HEK293 (cell line): ENCODE results near the gene DNAJB5.

ENCODE experiments used
- CTCF ChIA-PET: fragments of 350-600 bp; formaldehyde crosslinking; extraction: SDS; loops from one replicate; lab custom pipeline; 2021; ENCODE audit warnings: antibody characterized with exemption; lab: Yijun Ruan, JAX
- POLR2A ChIA-PET: fragments of 300-600 bp; formaldehyde crosslinking; extraction: SDS; loops from one replicate; lab custom pipeline; 2020; ENCODE audit warnings: antibody characterized with exemption, inconsistent platforms; lab: Yijun Ruan, JAX
- H3K27ac ChIP-seq: fragments of 200-500 bp; sonication (Bioruptor generic); 2 replicates; pipeline ENCODE4 v1.5.1; 2014; ENCODE audit warnings: low read depth, low read length, control low read depth, inconsistent platforms; ENCODE audit errors: extremely low read depth
- H3K36me3 ChIP-seq, 2 experiments: fragments of 200-500 bp in 1 of 2; sonication (Bioruptor generic) in 1 of 2; 1 replicate in 1 of 2; 2 replicates in 1 of 2; pipeline ENCODE4 v1.5.1; 2014 to 2017; ENCODE audit warnings: inconsistent platforms in 2 of 2, low read length in 2 of 2; ENCODE audit not compliant: control insufficient read depth in 2 of 2, insufficient read depth in 1 of 2
- H3K4me1 ChIP-seq: fragments of 200-500 bp; sonication (Bioruptor generic); 2 replicates; pipeline ENCODE4 v1.5.1; 2014; ENCODE audit warnings: mild to moderate bottlenecking, low read length, inconsistent platforms; ENCODE audit not compliant: control insufficient read depth, insufficient read depth
- H3K4me3 ChIP-seq: 2 replicates; pipeline ENCODE4 v1.5.1; 2011; ENCODE audit warnings: low read depth, mild to moderate bottlenecking, control low read depth, low read length, moderate library complexity
- H3K9me3 ChIP-seq: fragments of 200-500 bp; sonication (Bioruptor generic); 2 replicates; pipeline ENCODE4 v1.5.1; 2014; ENCODE audit warnings: low read depth, low read length, inconsistent platforms; ENCODE audit not compliant: control insufficient read depth, insufficient read depth
- EGR2 ChIP-seq: fragments of 450-650 bp; formaldehyde crosslinking; IDR thresholded peaks from 2 replicates; pipeline ENCODE4 v1.5.1; 2016; ENCODE audit warnings: low read depth, missing biosample characterization, missing genetic modification characterization
- OVOL3 ChIP-seq: fragments of 450-650 bp; formaldehyde crosslinking; IDR thresholded peaks from 2 replicates; pipeline ENCODE4 v1.5.1; 2016; ENCODE audit warnings: missing biosample characterization, missing genetic modification characterization
- SETDB1 ChIP-seq: IDR thresholded peaks from one replicate; pipeline ENCODE4 v1.6.1; 2017; ENCODE audit warnings: mild to moderate bottlenecking, low read length, moderate library complexity, mixed read lengths; ENCODE audit not compliant: insufficient read length
- ZFHX2 ChIP-seq: fragments of 450-650 bp; formaldehyde crosslinking; conservative IDR thresholded peaks from 2 replicates; pipeline ENCODE4 v1.5.1; 2016; ENCODE audit warnings: missing biosample characterization, missing genetic modification characterization
- ZNF10 ChIP-seq: fragments of 450-650 bp; formaldehyde crosslinking; IDR thresholded peaks from 2 replicates; pipeline ENCODE4 v1.5.1; 2017; ENCODE audit warnings: missing biosample characterization, missing genetic modification characterization
- ZNF184 ChIP-seq: fragments of 450-650 bp; IDR thresholded peaks from 2 replicates; pipeline ENCODE4 v1.5.1; 2018; ENCODE audit warnings: missing biosample characterization, mild to moderate bottlenecking, missing genetic modification characterization
- ZNF211 ChIP-seq: fragments of 450-650 bp; formaldehyde crosslinking; IDR thresholded peaks from 2 replicates; pipeline ENCODE4 v1.5.1; 2016; ENCODE audit warnings: low read depth, missing biosample characterization, missing genetic modification characterization
- ZNF274 ChIP-seq, 2 experiments: fragments of 200-500 bp in 1 of 2; fragments of 450-650 bp in 1 of 2; sonication (Bioruptor generic) in 1 of 2; formaldehyde crosslinking in 1 of 2; IDR thresholded peaks; 2 replicates each; pipeline versions ENCODE4 v1.5.1 to v1.6.1; 2014 to 2016; ENCODE audit warnings: borderline replicate concordance in 1 of 2, inconsistent platforms in 1 of 2, low read length in 1 of 2, missing biosample characterization in 1 of 2, missing genetic modification characterization in 1 of 2
- ZNF335 ChIP-seq: fragments of 450-650 bp; formaldehyde crosslinking; conservative IDR thresholded peaks from 2 replicates; pipeline ENCODE4 v1.5.1; 2016; ENCODE audit warnings: missing biosample characterization, missing genetic modification characterization
- ZNF350 ChIP-seq: fragments of 450-650 bp; formaldehyde crosslinking; IDR thresholded peaks from 2 replicates; pipeline ENCODE4 v1.5.0; 2017; ENCODE audit warnings: missing biosample characterization, mild to moderate bottlenecking, missing genetic modification characterization
- ZNF354C ChIP-seq: fragments of 450-650 bp; formaldehyde crosslinking; IDR thresholded peaks from 2 replicates; pipeline ENCODE4 v1.5.1; 2016; ENCODE audit warnings: missing biosample characterization, missing genetic modification characterization, low read depth, borderline replicate concordance
- ZNF561 ChIP-seq: fragments of 450-650 bp; IDR thresholded peaks from 2 replicates; pipeline ENCODE4 v1.5.1; 2018; ENCODE audit warnings: missing biosample characterization, missing genetic modification characterization, borderline replicate concordance
- ZNF621 ChIP-seq: fragments of 450-650 bp; formaldehyde crosslinking; IDR thresholded peaks from 2 replicates; pipeline ENCODE4 v1.5.1; 2017; ENCODE audit warnings: missing biosample characterization, missing genetic modification characterization
- ZNF664 ChIP-seq: fragments of 450-650 bp; formaldehyde crosslinking; IDR thresholded peaks from 2 replicates; pipeline ENCODE4 v1.5.1; 2016; ENCODE audit warnings: missing biosample characterization, missing genetic modification characterization
- ZNF768 ChIP-seq: fragments of 450-650 bp; formaldehyde crosslinking; IDR thresholded peaks from 2 replicates; pipeline ENCODE4 v1.5.1; 2018; ENCODE audit warnings: missing biosample characterization, mild to moderate bottlenecking, missing genetic modification characterization
- ZNF792 ChIP-seq: fragments of 450-650 bp; formaldehyde crosslinking; IDR thresholded peaks from 2 replicates; pipeline ENCODE4 v1.5.1; 2016; ENCODE audit warnings: missing biosample characterization, missing genetic modification characterization
- ZNF830 ChIP-seq: fragments of 450-650 bp; IDR thresholded peaks from 2 replicates; pipeline ENCODE4 v1.5.0; 2018; ENCODE audit warnings: missing biosample characterization, missing genetic modification characterization, low read depth, mild to moderate bottlenecking, moderate library complexity
- TF ChIP-seq, protein P1 (sequence below): fragments of 450-650 bp; formaldehyde crosslinking; IDR thresholded peaks from 2 replicates; pipeline ENCODE4 v1.5.1; 2016; ENCODE audit warnings: missing biosample characterization, missing genetic modification characterization
- TF ChIP-seq, protein P2 (sequence below): fragments of 450-650 bp; formaldehyde crosslinking; conservative IDR thresholded peaks from 2 replicates; pipeline ENCODE4 v1.5.1; 2016; ENCODE audit warnings: low read depth, missing biosample characterization, missing genetic modification characterization
- TF ChIP-seq, protein P3 (sequence below): fragments of 450-650 bp; formaldehyde crosslinking; IDR thresholded peaks from 2 replicates; pipeline ENCODE4 v1.5.1; 2017; ENCODE audit warnings: missing biosample characterization, missing genetic modification characterization

Gene DNAJB5

DNA sequence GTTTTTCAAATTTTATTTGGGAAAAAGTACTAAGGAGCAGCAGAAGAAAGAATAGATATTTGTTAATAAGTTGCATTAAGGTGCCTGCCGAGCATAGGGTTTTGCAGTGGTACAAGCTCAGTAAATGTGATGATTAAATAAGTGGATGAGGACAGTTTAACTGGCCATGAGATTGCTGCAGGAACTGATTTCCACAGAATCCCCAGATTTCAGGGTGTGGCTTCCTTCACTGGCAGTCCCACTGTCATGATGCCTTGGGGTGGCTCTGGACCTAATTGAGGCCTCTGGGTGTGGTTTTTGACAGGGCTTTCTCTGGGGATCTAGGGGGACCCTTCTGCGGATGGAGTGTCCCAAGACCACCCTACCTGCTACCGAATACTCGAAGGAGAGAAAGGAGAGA lies 30.1 kb upstream of the DNAJB5 start:
- CTCF ChIA-PET: interaction anchor here (0.7 kb wide), 1 partner anchor 544 kb away, joined by 4 read pairs; no protein-coding TSS in a partner anchor
- Histone ChIP-seq H3K9me3 (no peaks in the 10 kb centered on the region), H3K36me3 (no peaks in the 10 kb centered on the region), H3K4me3 (no peak overlapping the region), H3K4me1 (no peaks in the 10 kb centered on the region), H3K27ac (no peak overlapping the region)
- TF ChIP-seq ZNF184 (no peak), ZNF768 (0 out of 2 replicates have a peak, but pooled peaks have one; percentile 33)
- POLR2A ChIA-PET: no interaction called here

DNA sequence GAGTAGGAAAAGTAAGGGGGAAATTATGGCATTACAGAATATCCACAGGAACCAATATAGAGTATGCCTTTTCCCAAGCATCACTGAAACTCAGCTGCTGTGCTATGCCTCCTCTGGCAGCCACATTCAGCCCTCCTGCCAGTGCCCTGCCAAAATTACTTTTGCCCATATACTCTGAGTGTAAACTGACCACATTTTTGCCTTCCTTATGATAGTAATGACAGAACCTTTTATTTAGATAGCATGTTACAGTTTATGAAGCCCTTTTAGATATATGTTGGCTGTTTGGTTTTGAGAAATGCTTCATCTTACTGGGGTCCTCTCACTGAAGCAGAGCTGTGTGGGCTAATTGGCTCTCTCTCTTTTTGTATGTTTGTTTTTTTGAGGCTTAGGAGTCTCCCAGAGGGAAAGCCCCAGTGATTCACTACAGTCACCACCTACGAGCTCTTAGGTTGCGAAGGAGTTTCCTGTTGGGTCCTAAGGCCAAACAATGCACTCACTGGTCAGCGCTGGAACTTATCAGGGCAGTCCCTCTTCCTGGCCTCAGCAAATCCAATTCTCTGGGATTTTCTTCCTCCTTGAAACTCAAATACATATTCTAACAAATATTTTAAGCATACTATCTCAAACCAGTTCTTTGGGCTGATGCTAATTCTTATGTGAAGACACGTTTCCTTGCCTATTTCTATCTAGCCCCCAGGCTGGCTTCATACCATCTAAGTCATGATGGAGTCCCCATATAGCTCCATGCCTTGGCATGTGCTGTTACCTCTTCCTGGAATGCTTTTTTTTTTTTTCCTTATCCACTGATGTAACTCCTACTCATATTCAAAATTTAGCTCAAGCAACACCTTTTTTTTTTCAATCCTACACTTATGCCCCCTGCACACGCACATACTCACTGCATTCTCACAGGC lies 27.7 kb upstream of the DNAJB5 start:
- ChIA-PET CTCF (interaction anchor here (0.9 to 1.8 kb wide), 8 partner anchors 21 to 261 kb away, joined by 3 to 7 read pairs (median 4); no protein-coding TSS in a partner anchor), POLR2A (no interaction called here)
- H3K4me3 ChIP-seq: no peak overlapping the region

DNA sequence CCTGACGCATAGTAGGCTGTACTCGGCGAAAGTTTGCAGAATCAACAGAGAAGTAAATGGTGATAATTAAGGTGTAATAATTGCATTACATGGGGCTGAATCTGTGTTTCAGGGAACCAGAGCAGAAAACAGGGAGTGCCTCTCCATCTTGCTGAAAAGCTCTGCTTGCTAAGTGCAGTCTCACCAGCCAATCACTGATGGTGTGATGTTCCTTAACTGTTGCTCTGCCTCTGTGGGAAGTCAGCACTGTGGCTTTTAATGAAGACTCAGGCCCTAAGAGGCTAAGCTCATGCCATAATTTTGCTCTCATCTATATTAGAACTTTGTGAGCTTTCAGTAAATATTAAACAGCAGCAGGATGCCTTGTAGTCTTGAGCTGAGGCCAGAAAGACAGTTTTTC lies 27.0 kb upstream of the DNAJB5 start:
- Histone ChIP-seq H3K27ac (no peak overlapping the region), H3K9me3 (no peaks in the 10 kb centered on the region), H3K4me3 (no peak overlapping the region), H3K4me1 (no peaks in the 10 kb centered on the region), H3K36me3 (no peaks in the 10 kb centered on the region)
- POLR2A ChIA-PET: no interaction called here
- CTCF ChIA-PET: interaction anchor here (0.9 to 1.2 kb wide), 4 partner anchors 22 to 262 kb away, joined by 3 to 4 read pairs (median 4); no protein-coding TSS in a partner anchor
- TF ChIP-seq ZNF350 (no peak), ZNF274 (IDR thresholded peaks at IDR 0.05; ENCODE audit: low read length) (no peak), ZNF274 (tag by site-specific recombination; IDR thresholded peaks at IDR 0.05; ENCODE audit: borderline replicate concordance) (no peak), OVOL3 (tag by site-specific recombination) (no peak), SETDB1 (no peak), ZNF621 (no peak), ZNF792 (tag by site-specific recombination) (no peak), ZNF211 (no peak)
- TF ChIP-seq, protein P1, sequence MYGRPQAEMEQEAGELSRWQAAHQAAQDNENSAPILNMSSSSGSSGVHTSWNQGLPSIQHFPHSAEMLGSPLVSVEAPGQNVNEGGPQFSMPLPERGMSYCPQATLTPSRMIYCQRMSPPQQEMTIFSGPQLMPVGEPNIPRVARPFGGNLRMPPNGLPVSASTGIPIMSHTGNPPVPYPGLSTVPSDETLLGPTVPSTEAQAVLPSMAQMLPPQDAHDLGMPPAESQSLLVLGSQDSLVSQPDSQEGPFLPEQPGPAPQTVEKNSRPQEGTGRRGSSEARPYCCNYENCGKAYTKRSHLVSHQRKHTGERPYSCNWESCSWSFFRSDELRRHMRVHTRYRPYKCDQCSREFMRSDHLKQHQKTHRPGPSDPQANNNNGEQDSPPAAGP (tag by site-specific recombination): no peak

More for the DNA sequence above, 27.7 kb upstream of the DNAJB5 start:
- Histone ChIP-seq H3K27ac (no peak overlapping the region), H3K9me3 (no peaks in the 10 kb centered on the region), H3K4me1 (no peaks in the 10 kb centered on the region), H3K36me3 (no peaks in the 10 kb centered on the region)
- TF ChIP-seq EGR2 (tag by site-specific recombination): peak; percentile 65; the same call in 1 of the 2 replicates
- TF ChIP-seq, protein P1 (tag by site-specific recombination): no peak
- peak; percentile 73 for TF ChIP-seq ZNF335
- peak; percentile 55 for TF ChIP-seq ZFHX2

DNA sequence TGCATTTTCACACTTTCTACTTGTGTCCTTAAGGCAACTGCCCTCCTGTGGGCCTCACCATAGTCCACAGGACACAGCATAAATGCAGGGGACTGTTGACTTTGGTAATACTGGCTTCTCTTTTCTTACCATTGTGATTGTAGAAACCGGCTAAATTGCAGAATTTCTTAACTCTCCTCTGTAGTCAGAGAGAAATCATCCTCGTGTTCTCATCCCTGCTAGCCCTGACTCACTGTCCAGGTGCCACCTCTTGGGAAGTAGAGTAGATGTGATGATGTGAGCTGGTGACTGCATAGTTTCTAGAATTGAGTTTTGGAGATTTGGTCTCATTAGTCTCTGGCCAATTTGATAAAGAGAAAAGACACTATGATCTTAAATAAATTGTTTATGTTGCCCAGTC lies 26.0 kb upstream of the DNAJB5 start:
- CTCF ChIA-PET: interaction anchor here (2.4 kb wide), 1 partner anchor 64 kb away, joined by 9 read pairs; no protein-coding TSS in a partner anchor
- H3K9me3 ChIP-seq: no peaks in the 10 kb centered on the region
- H3K27ac ChIP-seq: no peak overlapping the region
- no peak overlapping the region for H3K4me3 ChIP-seq
- no peaks in the 10 kb centered on the region for H3K4me1 ChIP-seq
- POLR2A ChIA-PET: no interaction called here
- no peaks in the 10 kb centered on the region for H3K36me3 ChIP-seq
- no peak for TF ChIP-seq ZNF354C (tag by site-specific recombination)
- TF ChIP-seq ZNF830 (tag by site-specific recombination): no peak
- TF ChIP-seq, protein P2, sequence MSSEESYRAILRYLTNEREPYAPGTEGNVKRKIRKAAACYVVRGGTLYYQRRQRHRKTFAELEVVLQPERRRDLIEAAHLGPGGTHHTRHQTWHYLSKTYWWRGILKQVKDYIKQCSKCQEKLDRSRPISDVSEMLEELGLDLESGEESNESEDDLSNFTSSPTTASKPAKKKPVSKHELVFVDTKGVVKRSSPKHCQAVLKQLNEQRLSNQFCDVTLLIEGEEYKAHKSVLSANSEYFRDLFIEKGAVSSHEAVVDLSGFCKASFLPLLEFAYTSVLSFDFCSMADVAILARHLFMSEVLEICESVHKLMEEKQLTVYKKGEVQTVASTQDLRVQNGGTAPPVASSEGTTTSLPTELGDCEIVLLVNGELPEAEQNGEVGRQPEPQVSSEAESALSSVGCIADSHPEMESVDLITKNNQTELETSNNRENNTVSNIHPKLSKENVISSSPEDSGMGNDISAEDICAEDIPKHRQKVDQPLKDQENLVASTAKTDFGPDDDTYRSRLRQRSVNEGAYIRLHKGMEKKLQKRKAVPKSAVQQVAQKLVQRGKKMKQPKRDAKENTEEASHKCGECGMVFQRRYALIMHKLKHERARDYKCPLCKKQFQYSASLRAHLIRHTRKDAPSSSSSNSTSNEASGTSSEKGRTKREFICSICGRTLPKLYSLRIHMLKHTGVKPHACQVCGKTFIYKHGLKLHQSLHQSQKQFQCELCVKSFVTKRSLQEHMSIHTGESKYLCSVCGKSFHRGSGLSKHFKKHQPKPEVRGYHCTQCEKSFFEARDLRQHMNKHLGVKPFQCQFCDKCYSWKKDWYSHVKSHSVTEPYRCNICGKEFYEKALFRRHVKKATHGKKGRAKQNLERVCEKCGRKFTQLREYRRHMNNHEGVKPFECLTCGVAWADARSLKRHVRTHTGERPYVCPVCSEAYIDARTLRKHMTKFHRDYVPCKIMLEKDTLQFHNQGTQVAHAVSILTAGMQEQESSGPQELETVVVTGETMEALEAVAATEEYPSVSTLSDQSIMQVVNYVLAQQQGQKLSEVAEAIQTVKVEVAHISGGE (tag by site-specific recombination): no peak
- TF ChIP-seq ZNF10: no peak
- no peak for TF ChIP-seq ZNF664 (tag by site-specific recombination)
- no peak for TF ChIP-seq ZNF561 (tag by site-specific recombination)
- TF ChIP-seq, protein P3, sequence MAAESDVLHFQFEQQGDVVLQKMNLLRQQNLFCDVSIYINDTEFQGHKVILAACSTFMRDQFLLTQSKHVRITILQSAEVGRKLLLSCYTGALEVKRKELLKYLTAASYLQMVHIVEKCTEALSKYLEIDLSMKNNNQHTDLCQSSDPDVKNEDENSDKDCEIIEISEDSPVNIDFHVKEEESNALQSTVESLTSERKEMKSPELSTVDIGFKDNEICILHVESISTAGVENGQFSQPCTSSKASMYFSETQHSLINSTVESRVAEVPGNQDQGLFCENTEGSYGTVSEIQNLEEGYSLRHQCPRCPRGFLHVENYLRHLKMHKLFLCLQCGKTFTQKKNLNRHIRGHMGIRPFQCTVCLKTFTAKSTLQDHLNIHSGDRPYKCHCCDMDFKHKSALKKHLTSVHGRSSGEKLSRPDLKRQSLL (tag by site-specific recombination): no peak
